Measurements from ENCODE around the gene DSP.

DNA sequence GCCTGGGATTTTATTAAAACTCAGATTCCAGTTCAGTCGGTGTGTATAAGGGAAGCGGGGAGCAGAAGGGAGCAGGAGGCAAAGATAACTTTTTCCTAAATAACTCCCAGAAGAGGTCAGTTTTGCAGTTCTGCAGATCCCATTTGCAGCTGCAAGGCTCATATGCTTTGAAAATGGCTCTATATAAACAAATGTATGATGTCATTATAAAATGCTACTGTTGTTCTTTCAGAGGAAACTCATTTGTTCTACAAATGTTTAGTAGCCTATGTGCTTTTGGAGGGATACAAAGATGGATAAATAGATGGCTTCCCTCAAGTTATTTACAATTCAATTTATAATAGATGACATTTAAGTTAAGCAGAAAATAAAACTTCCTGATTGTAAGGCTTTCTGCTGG lies 29.2 kb upstream of the DSP start:
- TF ChIP-seq EZH2phosphoT487 (IDR thresholded peaks at IDR 0.05; ENCODE audit: unreplicated experiment) = no peak
- no peak for TF ChIP-seq EZH2 (IDR thresholded peaks at IDR 0.05; ENCODE audit: low read depth, unreplicated experiment)
- TF ChIP-seq, protein P1, sequence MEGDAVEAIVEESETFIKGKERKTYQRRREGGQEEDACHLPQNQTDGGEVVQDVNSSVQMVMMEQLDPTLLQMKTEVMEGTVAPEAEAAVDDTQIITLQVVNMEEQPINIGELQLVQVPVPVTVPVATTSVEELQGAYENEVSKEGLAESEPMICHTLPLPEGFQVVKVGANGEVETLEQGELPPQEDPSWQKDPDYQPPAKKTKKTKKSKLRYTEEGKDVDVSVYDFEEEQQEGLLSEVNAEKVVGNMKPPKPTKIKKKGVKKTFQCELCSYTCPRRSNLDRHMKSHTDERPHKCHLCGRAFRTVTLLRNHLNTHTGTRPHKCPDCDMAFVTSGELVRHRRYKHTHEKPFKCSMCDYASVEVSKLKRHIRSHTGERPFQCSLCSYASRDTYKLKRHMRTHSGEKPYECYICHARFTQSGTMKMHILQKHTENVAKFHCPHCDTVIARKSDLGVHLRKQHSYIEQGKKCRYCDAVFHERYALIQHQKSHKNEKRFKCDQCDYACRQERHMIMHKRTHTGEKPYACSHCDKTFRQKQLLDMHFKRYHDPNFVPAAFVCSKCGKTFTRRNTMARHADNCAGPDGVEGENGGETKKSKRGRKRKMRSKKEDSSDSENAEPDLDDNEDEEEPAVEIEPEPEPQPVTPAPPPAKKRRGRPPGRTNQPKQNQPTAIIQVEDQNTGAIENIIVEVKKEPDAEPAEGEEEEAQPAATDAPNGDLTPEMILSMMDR (conservative IDR thresholded peaks at IDR 0.05; ENCODE audit: low read depth in 2 of 2) = no peak

All from GM23338 (cell line).